GM12878 (cell line): ENCODE data around the gene ADCY10.

Experiments
- BACH1 ChIP-seq: fragments of 450-650 bp; IDR thresholded peaks from 2 replicates; pipeline ENCODE4 v1.6.1; 2017; ENCODE audit warnings: mild to moderate bottlenecking, borderline replicate concordance
- EP300 ChIP-seq, 2 experiments: fragments of 150-350 bp in 1 of 2; IDR thresholded peaks; 2 replicates each; pipeline ENCODE4 v1.6.1; 2011 to 2012; ENCODE audit warnings: low read depth in 2 of 2, low read length in 2 of 2, borderline replicate concordance in 1 of 2, improper control_type of control experiment in 1 of 2, inconsistent platforms in 1 of 2; ENCODE audit not compliant: control insufficient read depth in 1 of 2
- NR2C2 ChIP-seq: IDR thresholded peaks from 2 replicates; pipeline ENCODE4 v1.6.1; 2011; ENCODE audit warnings: borderline replicate concordance, low read depth; ENCODE audit not compliant: control insufficient read depth, insufficient read length
- POLR2AphosphoS5 ChIP-seq: IDR thresholded peaks from 2 replicates; pipeline ENCODE4 v1.6.1; 2011; ENCODE audit warnings: mild to moderate bottlenecking, low read length, inconsistent platforms
- RCOR1 ChIP-seq: conservative IDR thresholded peaks from 2 replicates; pipeline ENCODE4 v1.6.1; 2012; ENCODE audit warnings: low read depth, low read length, improper control_type of control experiment
- RELA ChIP-seq: fragments of 450-650 bp; IDR thresholded peaks from 2 replicates; pipeline ENCODE4 v1.8.0; 2014; ENCODE audit warnings: borderline replicate concordance; ENCODE audit not compliant: partially characterized antibody
- YY1 ChIP-seq: IDR thresholded peaks from 2 replicates; pipeline ENCODE4 v1.6.1; 2011; ENCODE audit warnings: low read depth, mild to moderate bottlenecking, low read length
- TF ChIP-seq, protein P1 (sequence below): IDR thresholded peaks from 2 replicates; pipeline ENCODE4 v1.6.1; 2011; ENCODE audit warnings: low read depth, low read length, improper control_type of control experiment, borderline replicate concordance
- TF ChIP-seq, protein P2 (sequence below), 3 experiments: IDR thresholded peaks in 2 of 3; conservative IDR thresholded peaks in 1 of 3; 2 replicates each; pipeline ENCODE4 v1.5.1; 2011; ENCODE audit warnings: low read depth in 3 of 3, low read length in 3 of 3, mild to moderate bottlenecking in 3 of 3, control low read depth in 2 of 3, moderate library complexity in 2 of 3, inconsistent platforms in 1 of 3, mixed read lengths in 1 of 3; ENCODE audit not compliant: control insufficient read depth in 2 of 3, insufficient read depth in 1 of 3; ENCODE audit errors: extremely low read depth in 1 of 3
- TF ChIP-seq, protein P3 (sequence below): IDR thresholded peaks from 2 replicates; pipeline ENCODE4 v1.6.1; 2012; ENCODE audit warnings: low read length, inconsistent platforms

DNA sequence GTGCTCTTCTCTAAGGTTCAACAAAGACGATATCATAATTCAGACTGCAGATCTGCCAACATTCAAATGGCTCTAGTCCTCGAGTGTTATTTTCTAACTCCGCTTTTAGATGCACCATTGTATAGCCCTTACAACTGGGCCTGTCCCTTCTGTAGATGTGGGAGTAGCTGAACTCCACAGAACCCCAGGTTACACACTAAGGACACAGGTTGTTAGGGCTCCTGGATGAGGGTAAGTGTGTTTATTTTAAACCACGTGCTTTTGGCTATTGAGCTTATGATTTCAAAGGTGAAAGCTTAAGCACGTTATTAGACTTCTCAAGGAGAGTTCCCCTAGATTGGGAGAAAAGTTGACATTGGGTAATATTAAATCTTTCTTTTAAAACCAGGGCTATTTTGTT is 127.4 kb downstream of the ADCY10 start:
- TF ChIP-seq EP300 (IDR thresholded peaks at IDR 0.05; ENCODE audit: borderline replicate concordance in 1 of 2, control insufficient read depth in 1 of 2, low read depth in 2 of 2, low read length in 2 of 2) (no peak), NR2C2 (no peak), POLR2AphosphoS5 (no peak), BACH1 (no peak), YY1 (no peak), RELA (no peak), RCOR1 (no peak)
- TF ChIP-seq, protein P1, sequence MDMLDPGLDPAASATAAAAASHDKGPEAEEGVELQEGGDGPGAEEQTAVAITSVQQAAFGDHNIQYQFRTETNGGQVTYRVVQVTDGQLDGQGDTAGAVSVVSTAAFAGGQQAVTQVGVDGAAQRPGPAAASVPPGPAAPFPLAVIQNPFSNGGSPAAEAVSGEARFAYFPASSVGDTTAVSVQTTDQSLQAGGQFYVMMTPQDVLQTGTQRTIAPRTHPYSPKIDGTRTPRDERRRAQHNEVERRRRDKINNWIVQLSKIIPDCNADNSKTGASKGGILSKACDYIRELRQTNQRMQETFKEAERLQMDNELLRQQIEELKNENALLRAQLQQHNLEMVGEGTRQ = no peak
- TF ChIP-seq, protein P2, sequence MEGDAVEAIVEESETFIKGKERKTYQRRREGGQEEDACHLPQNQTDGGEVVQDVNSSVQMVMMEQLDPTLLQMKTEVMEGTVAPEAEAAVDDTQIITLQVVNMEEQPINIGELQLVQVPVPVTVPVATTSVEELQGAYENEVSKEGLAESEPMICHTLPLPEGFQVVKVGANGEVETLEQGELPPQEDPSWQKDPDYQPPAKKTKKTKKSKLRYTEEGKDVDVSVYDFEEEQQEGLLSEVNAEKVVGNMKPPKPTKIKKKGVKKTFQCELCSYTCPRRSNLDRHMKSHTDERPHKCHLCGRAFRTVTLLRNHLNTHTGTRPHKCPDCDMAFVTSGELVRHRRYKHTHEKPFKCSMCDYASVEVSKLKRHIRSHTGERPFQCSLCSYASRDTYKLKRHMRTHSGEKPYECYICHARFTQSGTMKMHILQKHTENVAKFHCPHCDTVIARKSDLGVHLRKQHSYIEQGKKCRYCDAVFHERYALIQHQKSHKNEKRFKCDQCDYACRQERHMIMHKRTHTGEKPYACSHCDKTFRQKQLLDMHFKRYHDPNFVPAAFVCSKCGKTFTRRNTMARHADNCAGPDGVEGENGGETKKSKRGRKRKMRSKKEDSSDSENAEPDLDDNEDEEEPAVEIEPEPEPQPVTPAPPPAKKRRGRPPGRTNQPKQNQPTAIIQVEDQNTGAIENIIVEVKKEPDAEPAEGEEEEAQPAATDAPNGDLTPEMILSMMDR (IDR thresholded peaks at IDR 0.05 in 2 of 3, conservative IDR thresholded peaks at IDR 0.05 in 1 of 3; ENCODE audit: control insufficient read depth in 2 of 3, extremely low read depth in 1 of 3, insufficient read depth in 1 of 3, low read depth in 3 of 3, low read length in 3 of 3) = no peak
- TF ChIP-seq, protein P3, sequence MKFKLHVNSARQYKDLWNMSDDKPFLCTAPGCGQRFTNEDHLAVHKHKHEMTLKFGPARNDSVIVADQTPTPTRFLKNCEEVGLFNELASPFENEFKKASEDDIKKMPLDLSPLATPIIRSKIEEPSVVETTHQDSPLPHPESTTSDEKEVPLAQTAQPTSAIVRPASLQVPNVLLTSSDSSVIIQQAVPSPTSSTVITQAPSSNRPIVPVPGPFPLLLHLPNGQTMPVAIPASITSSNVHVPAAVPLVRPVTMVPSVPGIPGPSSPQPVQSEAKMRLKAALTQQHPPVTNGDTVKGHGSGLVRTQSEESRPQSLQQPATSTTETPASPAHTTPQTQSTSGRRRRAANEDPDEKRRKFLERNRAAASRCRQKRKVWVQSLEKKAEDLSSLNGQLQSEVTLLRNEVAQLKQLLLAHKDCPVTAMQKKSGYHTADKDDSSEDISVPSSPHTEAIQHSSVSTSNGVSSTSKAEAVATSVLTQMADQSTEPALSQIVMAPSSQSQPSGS = no peak
